ENCODE measurements around the gene SGCA.

Gene SGCA

GRCh38 chr17:50222922-50223321 lies 57.1 kb downstream of the SGCA start:
- H3K27me3 ChIP-seq (ENCODE audit: insufficient read depth, low read length, poor library complexity): no peaks in the 10 kb centered on the region

More at GRCh38 chr17:50222922-50223321, 57.1 kb downstream of the SGCA start:
- Histone ChIP-seq H3K4me2 (ENCODE audit: insufficient read depth, low read length) (no peak overlapping the region), H3K4me1 (ENCODE audit: insufficient read depth, low read length) (peaks cover 3% of the 10 kb centered on the region; the same call in 1 of the 2 replicates), H4K20me1 (ENCODE audit: insufficient read depth, low read length) (no peaks in the 10 kb centered on the region), H3K27ac (ENCODE audit: low read length) (no peak overlapping the region), H3K9me3 (ENCODE audit: insufficient read depth, low read length, severe bottlenecking) (peaks cover 5% of the 10 kb centered on the region), H3K36me3 (ENCODE audit: insufficient read depth, low read length) (no peaks in the 10 kb centered on the region), H3K79me2 (ENCODE audit: insufficient read depth, low read length) (no peaks in the 10 kb centered on the region), H3K9ac (ENCODE audit: low read depth, low read length) (no peak overlapping the region), H3K4me3 (ENCODE audit: low read depth in 1 of 2, low read length in 2 of 2) (no peak overlapping the region), H2AFZ (ENCODE audit: low read depth, low read length) (no peak overlapping the region)
- no peak for ATAC-seq (ENCODE audit: insufficient read depth, low read depth)
- TF ChIP-seq EZH2 (IDR thresholded peaks at IDR 0.05; ENCODE audit: borderline replicate concordance, low read depth, low read length, severe bottlenecking) (no peak), CTCF (IDR thresholded peaks at IDR 0.05; ENCODE audit: borderline replicate concordance, extremely low read depth, low read length, poor library complexity, severe bottlenecking) (no peak)
- no peak for DNase-seq
